SIG-M5 treated with dmso at 0.1 percent for 504 hours (cell line): ENCODE results near the gene VPS35L.

Experiments
- DNase-seq: peaks from one replicate; lab custom pipeline; 2025; ENCODE audit not compliant: unreplicated experiment; lab: John Stamatoyannopoulos, UW

VPS35L gene

DNA sequence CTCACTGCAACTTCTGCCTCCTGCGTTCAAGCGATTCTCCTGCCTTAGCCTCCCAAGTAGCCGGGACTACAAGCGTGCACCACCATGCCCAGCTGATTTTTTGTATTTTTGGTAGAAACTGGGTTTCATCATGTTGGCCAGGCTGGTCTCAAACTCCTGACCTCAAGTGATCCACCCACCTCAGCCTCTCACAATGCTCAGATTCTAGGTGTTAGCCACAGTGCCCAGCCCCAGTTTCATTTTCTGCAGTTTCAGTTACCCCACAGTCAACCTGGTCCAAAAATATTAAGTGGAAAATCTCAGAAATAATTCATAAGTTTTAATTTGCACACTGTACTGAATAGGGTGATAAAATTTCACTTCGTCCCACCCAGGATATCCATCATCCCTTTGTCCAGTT is 133.8 kb downstream of the VPS35L start:
- no peak for DNase-seq

DNA sequence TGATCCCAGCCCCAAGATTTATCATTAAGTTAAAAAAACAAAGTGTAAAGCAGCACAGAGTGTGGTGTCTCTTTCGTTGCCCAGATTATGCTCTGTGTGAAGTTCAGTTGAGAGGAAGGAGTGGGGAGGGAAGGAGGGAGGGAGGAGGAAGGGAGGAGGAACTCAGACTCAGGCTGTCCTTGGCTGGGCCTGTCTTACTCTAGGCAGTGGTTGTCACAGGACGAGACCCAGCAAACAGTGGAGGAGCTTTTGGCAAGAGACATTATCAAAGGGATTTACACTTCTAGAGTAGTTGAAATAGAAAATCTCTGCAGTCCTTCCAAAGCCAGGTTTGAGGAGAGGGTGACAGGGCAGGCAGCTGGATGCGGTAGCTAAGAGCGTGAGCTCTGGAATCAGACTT is 134.7 kb downstream of the VPS35L start:
- no peak for DNase-seq

DNA sequence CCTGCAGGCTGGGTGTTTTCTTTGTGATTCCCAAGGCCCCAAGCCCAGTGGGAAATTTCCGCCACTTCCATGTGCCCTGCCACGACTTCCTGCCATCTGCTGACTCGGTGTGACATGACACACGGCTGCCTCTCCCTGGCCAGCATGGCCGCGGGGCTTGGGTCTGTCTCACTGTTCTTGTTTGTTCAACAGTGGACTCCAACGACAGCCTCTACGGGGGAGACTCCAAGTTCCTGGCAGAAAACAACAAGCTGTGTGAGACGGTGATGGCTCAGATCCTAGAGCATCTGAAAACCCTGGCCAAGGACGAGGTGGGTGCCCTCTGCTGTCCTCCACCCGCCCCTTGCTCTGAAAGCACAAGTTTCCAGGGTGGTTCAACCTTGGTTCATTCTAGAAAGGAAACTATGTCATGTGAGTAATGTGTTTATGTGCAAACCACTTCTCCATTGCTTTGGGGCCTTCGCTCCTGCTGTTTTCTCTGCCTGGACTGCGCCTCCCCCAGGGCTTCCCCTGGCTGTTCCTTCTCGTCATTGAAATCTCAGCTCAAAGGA is 135.7 kb downstream of the VPS35L start:
- no peak for DNase-seq

DNA sequence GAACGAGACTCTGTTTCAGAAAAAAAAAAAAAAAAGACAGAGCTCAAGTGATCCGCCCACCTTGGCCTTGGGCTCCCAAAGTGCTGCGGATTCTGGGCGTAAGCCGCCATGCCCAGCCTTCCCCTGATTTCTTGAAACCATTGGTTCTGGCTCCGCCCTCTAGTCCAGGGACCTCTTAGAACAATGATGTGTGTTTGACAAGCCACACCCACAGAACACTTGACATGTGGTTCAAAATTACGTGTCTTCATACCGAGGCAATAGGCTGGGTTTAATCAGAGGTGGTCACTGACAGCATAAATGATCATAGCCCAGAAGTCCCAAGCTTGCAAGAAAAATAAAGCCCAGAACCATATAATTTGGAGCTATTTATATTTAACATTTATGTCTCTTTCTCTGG is 139.5 kb downstream of the VPS35L start:
- DNase-seq = no peak

DNA sequence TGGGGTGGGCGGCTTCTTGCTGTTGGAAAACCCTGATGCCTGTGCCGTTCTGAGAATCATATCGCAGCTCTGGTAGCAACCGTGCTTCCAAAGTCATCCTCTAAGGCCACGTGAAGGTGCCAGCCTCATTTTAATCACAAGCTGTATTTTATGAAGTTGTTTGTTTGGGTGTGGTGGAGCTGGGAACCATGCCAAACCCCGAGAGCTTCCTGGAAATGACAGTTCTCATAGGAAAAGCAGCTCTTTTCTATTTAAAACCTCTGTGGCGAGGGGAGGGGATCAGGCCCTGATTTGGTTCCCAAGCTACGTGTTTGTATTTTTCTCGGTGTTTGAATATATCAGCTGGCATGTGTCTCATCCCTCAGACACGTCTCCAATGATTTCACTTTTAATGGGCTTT is 140.8 kb downstream of the VPS35L start:
- DNase-seq = no peak

DNA sequence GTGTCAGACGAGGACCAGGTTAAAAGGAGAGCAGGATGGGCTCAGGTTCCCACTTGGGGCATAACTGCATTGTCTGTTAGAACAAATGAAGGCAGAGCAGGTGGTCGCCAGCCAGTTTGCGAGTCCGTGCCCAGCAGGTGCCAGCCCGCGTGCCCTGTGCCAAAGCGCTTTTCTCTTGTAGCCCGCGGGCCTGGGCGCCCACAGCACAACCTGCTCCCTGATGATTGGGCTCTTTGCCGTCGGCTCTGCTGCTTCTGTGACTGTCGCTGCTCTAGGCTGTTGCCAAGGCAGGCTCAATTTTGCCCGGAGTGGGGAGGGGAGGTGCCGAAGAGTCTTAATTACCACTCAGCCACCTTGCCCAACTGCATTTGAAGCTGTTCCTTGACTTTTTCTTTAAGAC is 141.5 kb downstream of the VPS35L start:
- no peak for DNase-seq

DNA sequence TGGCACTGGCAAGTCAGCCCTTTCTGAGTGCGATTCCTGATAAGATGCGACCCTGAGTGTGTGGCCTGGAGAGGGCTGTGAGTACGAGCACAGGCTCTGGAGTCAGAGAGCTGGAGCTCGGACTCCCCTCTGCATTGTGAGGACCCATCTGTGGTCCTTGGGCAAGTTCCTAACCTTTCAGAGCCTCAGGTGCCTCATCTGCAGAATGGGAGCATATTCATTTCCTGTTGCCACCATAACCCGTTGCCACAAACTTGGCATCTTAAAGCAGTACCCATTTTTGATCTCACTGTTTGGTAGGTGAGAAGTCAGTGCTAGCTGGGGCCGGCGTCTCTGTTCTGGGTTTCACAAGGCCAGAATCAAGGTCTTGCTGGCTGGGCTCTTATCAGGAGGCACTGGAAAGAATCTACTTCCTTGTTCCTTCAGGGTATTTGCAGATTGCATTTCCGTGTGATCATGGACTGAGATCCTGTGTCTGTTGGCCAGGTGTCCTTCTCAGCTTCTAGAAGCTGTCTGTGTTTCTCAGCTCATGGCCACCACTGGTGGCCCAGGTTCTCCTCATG is 142.3 kb downstream of the VPS35L start:
- no peak for DNase-seq

DNA sequence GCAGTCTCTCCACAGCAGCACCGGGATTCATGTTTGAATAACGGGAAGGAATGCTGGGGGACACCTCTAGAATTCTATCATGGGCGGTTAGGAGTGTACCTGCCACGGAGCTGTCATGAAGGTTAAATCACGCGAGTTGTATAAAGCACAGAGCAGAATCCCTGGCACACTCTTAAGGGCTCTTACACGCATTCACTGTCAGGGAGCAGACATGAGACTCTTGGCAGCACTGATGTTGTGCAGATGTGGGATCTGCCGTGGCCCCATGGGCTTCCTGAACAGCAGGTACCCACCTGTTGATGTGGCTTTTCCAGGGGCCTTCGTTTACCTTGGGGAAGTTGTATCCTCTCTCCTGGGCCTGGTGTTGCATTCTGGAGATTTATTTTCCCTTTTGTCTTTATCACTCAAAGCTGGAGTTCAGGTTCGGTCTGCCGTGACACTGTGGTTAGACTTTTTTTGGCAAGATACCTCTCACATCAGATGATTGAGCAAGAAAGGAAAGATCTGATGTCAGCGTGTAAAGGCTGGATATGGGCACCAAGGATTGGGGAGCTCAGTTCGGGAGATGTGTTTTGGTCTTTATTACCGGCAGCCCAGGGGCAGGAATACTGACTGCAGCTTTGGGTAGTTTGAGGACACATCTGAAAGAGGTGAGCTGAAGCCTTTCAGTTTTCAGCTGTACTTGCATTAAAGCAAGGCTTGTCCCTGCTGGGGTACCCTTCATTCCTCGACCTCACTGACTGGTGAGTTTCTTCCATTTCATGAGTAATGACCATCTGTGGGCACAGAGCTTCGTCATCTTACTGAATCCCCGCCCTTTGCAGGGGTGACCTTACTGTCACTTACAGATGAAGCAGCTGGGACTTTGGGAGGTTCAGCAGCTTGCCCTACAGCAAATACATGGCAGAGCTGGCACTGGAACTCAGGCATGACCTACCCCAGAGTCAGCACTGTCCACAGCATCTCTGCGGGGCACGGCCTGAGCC is 143.3 kb downstream of the VPS35L start:
- no peak for DNase-seq

DNA sequence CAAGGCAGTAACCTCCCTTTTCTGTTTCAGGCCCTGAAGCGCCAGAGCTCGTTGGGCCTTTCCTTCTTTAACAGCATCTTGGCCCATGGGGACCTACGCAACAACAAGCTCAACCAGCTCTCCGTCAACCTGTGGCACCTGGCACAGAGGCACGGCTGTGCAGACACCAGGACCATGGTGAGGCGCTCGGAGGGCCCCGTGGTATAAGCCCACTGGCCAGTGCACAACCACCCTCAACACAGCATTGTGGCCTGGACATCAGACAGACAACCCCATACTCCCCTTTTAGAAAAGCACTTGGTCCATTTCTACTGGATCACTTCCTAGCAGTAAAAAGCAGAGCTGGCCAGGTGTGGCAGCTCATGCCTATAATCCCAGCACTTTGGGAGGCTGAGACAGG is 144.0 kb downstream of the VPS35L start:
- DNase-seq = no peak

DNA sequence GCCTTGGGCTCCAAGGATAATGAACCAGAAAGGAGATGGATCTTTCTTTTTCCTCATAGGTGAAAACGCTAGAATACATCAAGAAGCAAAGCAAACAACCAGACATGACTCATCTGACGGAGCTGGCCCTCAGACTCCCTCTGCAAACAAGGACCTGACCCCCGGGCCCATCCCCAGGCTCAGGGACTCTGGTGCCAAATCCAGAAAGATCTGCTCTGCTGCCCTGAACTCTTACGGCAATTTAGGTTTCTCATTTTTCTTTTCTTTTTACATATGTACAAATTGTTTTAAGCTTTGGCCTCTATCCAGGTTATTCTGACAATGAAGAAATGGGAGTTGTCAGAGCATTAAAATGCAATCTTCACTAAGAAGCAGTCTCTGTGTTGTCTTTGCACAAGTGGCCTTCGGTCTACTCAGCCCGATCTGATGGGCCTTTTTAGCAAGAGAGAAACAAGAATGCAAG is 144.8 kb downstream of the VPS35L start:
- DNase-seq = no peak

DNA sequence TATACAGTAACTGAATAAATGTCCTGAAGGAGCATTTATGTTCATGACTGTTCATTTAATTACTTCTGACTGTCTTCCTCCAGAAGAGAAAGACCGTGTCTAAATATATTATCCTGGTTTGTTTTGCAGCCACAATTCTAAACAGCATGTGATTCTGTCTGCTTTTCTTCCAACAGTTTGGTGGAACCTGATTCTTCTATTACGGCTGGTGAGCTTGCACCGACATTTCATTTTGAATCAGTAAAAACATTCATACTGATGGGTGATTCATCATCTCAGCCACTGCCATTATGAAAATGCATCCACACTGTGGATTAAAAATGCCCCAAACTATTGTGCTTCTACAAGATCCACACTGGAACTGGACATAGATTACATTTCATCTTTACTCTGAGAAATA is 145.6 kb downstream of the VPS35L start:
- no peak for DNase-seq

DNA sequence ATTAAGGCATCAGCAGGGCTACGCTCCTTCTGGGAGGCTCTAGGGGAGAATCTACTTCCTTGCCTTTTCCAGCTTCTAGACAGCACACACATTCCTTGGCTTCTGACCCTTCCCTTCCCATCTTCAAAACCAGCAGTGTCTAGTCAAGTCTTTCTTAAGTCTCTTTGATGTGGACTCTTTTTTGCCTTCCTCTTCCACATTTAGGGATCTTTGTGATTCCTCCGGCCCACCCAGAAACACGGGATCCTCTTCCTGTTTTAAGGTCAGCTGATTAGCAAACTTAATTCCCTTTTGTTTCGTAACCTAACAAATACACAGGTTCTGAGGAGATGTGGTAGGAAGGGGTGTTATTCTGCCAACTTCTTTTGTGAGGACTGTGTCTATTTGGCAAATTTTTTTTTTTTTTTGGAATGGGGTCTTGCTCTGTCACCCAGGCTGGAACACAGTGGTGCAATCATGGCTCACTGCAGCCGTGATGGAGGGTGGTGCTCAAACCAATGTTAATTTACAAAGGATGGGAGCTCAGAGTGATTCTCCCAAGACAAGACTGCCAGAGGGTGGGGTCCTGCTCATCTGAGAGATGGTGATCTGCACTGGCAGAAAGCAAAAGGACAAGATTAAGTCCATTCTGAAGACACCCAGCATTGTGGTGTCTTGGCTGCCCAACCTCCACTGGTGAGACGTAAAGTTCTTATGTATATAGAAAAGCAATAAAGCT is 147.8 kb downstream of the VPS35L start:
- DNase-seq = no peak

DNA sequence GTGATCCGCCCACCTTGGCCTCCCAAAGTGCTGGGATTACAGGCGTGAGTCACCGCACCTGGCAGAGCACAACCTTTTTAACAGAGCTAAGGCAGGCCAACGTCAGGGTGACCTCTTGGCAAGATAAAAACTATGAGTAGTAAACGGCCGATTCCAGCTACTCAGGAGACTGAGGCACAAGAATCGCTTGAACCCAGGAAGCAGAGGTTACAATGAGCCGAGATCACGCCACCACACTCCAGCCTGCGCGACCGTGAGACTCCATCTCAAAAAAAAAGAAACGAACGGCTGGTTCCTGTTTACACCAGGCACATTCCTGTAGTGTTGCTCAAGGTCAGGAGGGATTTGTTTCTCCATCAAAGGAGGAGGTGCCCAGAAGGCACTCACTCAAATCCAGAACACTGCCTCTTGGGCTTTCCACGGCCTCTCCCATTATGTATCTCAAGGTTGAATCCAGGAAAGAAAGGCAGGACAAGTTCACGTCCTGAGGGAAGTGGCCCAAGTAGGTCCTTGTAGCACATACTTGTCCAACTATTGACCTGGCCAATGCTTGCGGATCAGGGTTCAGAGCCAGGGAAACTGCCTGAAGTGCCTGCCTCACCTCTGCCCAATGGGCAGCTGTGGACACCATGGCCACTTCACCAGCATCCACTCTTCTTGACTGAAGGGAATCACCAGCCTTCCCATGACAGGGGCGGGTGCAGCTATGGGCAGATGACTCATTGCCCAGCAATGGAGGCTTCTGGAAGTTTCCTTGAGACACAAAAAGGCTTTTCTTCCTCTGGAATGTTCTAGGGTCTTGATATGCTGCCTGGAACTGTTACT is 149.0 kb downstream of the VPS35L start:
- DNase-seq = no peak

DNA sequence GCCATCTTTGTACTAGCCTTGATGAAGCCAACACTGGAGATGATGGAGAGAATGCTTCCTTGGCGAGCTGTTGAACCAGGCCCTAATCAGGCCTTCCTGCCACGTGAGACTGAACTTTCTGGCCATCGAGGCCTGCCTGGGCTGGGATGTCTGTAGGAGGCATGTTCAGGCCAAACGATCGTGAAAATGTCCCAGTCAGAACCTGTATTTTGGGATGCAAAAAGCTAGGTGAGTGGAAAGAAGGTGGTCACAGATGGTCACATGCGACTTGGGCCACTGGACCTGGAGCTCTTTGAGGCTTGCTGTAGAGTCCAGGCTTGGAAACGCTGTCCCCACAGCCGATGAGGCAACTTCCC is 149.6 kb downstream of the VPS35L start:
- no peak for DNase-seq

DNA sequence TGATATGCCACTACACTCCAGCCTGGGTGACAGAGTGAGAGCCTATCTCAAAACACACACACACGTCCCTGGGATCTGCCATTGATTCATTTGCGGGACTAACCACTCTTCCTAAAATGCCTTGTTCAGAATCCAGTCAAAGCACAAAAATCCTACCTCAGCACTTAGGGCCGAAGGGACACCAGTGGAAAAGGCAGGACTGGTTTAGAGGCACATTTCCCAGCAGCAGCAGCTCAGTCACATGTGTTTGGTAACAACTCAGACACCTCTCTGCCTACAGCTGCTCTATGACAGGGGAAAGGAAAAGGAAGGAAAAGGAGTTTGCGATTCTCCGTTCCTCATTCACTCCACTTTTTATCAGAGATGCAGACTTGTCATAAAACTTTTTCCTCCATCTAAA is 150.3 kb downstream of the VPS35L start:
- no peak for DNase-seq

DNA sequence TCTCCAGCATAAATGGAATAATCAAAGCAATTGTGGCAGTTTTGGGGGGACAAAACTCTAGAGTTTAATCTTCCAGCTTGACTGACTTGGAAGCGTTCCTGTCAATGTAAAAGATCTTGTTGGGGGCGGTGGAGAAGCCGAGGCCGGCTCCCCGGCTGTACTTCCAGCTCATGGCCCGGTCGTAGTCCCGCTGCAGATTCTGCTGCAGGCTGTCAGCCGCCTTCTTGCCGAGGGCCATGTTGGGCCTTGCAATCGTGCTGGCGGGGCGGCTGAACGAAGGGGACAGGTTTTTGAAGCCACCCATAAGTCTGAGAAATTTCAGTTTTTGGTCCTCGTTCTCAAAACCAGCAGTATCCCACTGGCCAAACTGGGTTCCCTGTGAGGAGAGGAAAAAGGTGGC is 151.3 kb downstream of the VPS35L start:
- no peak for DNase-seq

DNA sequence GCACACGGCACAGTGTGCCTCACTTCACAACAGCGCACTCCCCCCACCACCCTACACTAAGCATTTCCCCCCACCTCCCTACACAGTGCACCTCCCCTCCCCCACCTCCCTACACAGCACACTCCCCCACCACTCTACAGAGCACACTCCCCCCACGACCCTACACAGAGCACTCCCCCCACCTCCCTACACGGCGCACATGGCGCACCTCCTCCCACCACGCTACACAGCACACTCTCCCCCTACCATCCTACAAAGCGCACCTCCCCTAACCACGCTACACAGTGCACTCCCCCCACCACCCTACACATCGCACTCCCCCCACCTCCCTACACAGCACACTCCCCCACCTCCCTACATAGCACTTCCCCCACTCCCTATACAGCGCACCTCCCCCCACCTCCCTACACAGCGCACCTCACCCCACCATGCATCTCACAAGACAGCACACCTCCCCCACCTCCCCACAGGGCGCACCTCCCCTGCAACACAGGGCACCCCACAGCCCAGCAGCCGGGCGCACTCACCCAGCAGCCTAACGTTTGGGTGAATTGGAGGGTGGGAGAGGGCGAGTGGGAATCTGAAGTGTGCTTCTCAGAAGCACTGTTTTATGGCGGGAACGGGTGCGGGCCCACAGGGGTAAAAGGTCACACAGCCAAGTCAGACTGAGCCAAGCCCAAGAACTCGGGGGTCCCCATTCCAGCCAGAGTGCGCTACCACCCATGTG is 152.2 kb downstream of the VPS35L start:
- no peak for DNase-seq

DNA sequence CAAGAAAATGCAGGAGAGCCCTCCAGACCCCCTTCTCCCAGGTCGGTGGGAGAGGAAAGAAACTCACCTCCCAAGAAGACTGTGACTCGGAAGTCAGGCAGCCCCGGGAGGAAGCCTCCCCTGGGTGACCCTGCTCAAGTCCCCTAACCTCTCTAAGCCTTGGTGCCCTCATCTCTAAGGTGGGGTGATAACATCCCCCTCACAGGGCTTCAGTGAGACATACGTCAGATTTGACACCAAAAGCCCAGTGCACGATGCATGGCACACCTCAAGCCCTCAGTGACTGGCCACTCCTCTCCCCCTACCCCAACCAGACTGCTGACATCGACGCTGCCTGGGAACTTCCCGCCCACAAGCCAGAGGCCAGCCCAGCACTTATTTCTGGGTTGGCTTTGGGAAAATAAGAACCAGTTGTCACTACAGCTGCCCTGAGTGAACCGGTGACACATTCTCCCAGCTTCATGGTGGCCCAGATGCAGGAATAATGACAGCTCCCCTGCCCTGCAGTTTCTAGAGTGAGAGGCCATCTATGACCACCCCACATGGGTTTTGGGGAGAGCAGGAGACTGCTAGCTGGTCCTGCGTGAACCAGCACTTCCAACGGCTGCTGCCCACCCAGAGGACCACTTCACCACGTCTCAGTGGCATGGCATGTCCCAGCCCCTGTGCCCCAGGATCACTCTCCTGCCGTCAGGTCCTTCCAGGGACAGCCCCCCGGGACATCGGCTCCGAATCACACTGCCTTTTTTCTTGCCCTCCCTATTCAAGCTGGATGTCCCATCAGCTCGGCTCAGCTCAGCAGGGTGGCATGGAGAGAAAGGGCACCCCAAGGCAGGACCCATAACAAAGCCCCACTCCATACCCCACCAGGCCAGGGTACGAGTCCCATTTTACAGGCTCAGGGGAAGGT is 153.0 kb downstream of the VPS35L start:
- DNase-seq = no peak
